Measurements from ENCODE around the gene MT1A.

Gene MT1A

GRCh38 chr16:56631197-56631596 is 7.3 kb upstream of the MT1A start:
- no peaks in the 10 kb centered on the region for H3K79me2 ChIP-seq (ENCODE audit: insufficient read depth, low read length)
- no peaks in the 10 kb centered on the region for H4K20me1 ChIP-seq (ENCODE audit: insufficient read depth, low read length)
- peaks cover 25% of the 10 kb centered on the region for H3K27me3 ChIP-seq (ENCODE audit: insufficient read depth, low read length, poor library complexity)

GRCh38 chr16:56631832-56632155 is 6.7 kb upstream of the MT1A start:
- no peaks in the 10 kb centered on the region for H3K4me1 ChIP-seq (ENCODE audit: insufficient read depth, low read length)
- DNase-seq (no peak), ATAC-seq (ENCODE audit: insufficient read depth, low read depth) (no peak)
- H4K20me1 ChIP-seq (ENCODE audit: insufficient read depth, low read length), result no peaks in the 10 kb centered on the region
- no peak overlapping the region for H3K4me2 ChIP-seq (ENCODE audit: insufficient read depth, low read length)
- H3K9ac ChIP-seq (ENCODE audit: low read depth, low read length), result no peak overlapping the region
- no peak overlapping the region for H3K4me3 ChIP-seq (ENCODE audit: low read depth in 1 of 2, low read length in 2 of 2)
- no peak for TF ChIP-seq CTCF (IDR thresholded peaks at IDR 0.05; ENCODE audit: borderline replicate concordance, extremely low read depth, low read length, poor library complexity, severe bottlenecking)
- TF ChIP-seq EZH2 (IDR thresholded peaks at IDR 0.05; ENCODE audit: borderline replicate concordance, low read depth, low read length, severe bottlenecking), result no peak
- H3K27me3 ChIP-seq (ENCODE audit: insufficient read depth, low read length, poor library complexity), result peaks cover 26% of the 10 kb centered on the region
- no peak overlapping the region for H3K27ac ChIP-seq (ENCODE audit: low read length)
- no peak overlapping the region for H2AFZ ChIP-seq (ENCODE audit: low read depth, low read length)
- no peaks in the 10 kb centered on the region for H3K79me2 ChIP-seq (ENCODE audit: insufficient read depth, low read length)
- H3K9me3 ChIP-seq (ENCODE audit: insufficient read depth, low read length, severe bottlenecking), result no peaks in the 10 kb centered on the region
- H3K36me3 ChIP-seq (ENCODE audit: insufficient read depth, low read length), result no peaks in the 10 kb centered on the region

More at GRCh38 chr16:56631197-56631596, 7.3 kb upstream of the MT1A start:
- no peak overlapping the region for H3K4me3 ChIP-seq (ENCODE audit: low read depth in 1 of 2, low read length in 2 of 2)
- H3K4me1 ChIP-seq (ENCODE audit: insufficient read depth, low read length), result no peaks in the 10 kb centered on the region
- no peaks in the 10 kb centered on the region for H3K9me3 ChIP-seq (ENCODE audit: insufficient read depth, low read length, severe bottlenecking)
- no peak for ATAC-seq (ENCODE audit: insufficient read depth, low read depth)
- H3K36me3 ChIP-seq (ENCODE audit: insufficient read depth, low read length), result no peaks in the 10 kb centered on the region
- no peak for DNase-seq
- no peak overlapping the region for H3K9ac ChIP-seq (ENCODE audit: low read depth, low read length)
- H3K4me2 ChIP-seq (ENCODE audit: insufficient read depth, low read length), result no peak overlapping the region
- no peak overlapping the region for H3K27ac ChIP-seq (ENCODE audit: low read length)
- TF ChIP-seq EZH2 (IDR thresholded peaks at IDR 0.05; ENCODE audit: borderline replicate concordance, low read depth, low read length, severe bottlenecking) (no peak), CTCF (IDR thresholded peaks at IDR 0.05; ENCODE audit: borderline replicate concordance, extremely low read depth, low read length, poor library complexity, severe bottlenecking) (no peak)
- no peak overlapping the region for H2AFZ ChIP-seq (ENCODE audit: low read depth, low read length)

DNA sequence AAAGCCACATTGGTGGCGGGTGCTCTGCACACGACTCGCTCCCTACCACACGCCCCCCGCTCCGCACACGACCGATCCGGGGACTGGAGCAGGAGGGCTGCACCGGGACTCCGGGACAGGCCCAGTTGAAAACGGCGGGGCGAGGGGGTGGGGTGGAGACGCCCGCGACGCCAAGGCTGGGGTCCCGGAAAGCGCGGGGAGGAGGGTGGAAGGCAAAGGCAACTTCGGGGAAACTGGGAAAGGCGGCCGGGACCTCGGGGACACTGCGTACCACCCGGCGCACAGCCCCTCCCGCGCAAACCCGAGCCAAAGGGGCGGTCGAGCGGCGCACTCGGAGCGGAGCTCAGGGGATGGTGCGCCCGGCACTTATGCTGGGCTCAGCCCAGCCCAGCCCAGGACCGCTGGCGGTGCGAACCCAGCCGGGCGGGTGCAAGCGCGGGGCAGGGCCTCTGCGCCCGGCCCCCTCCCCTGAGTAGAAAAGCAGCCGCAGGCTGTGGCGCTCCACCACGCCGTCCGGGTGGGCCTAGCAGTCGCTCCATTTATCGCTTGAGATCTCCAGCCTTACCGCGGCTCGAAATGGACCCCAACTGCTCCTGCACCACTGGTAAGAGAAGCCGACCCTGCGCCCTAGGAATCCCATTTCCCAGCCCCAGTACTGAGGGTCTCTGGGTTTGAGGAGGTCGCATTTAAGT is 6.2 kb upstream of the MT1A start, which contains the start of gene MT1M:
Gene MT1M, plus strand, starts transcription at position 504 of the 692 bp plus-strand sequence. Its CDS starts 73 bp downstream, at position 577.
- no peaks in the 10 kb centered on the region for H3K79me2 ChIP-seq (ENCODE audit: insufficient read depth, low read length)
- no peak for ATAC-seq (ENCODE audit: insufficient read depth, low read depth)
- no peak within 1 kb of the TSS for H2AFZ ChIP-seq (ENCODE audit: low read depth, low read length)
- no peak within 1 kb of the TSS for H3K4me2 ChIP-seq (ENCODE audit: insufficient read depth, low read length)
- no peaks in the 10 kb centered on the region for H3K4me1 ChIP-seq (ENCODE audit: insufficient read depth, low read length)
- no peak within 1 kb of the TSS for H3K27ac ChIP-seq (ENCODE audit: low read length)
- H3K36me3 ChIP-seq (ENCODE audit: insufficient read depth, low read length), result no peaks in the 10 kb centered on the region
- H4K20me1 ChIP-seq (ENCODE audit: insufficient read depth, low read length), result no peaks in the 10 kb centered on the region
- H3K4me3 ChIP-seq (ENCODE audit: low read depth in 1 of 2, low read length in 2 of 2), result no peak within 1 kb of the TSS
- no peak for TF ChIP-seq EZH2 (IDR thresholded peaks at IDR 0.05; ENCODE audit: borderline replicate concordance, low read depth, low read length, severe bottlenecking)
- TF ChIP-seq CTCF (IDR thresholded peaks at IDR 0.05; ENCODE audit: borderline replicate concordance, extremely low read depth, low read length, poor library complexity, severe bottlenecking), result no peak
- H3K9ac ChIP-seq (ENCODE audit: low read depth, low read length), result no peak within 1 kb of the TSS
- DNase-seq, result no peak
- no peaks in the 10 kb centered on the region for H3K9me3 ChIP-seq (ENCODE audit: insufficient read depth, low read length, severe bottlenecking)
- H3K27me3 ChIP-seq (ENCODE audit: insufficient read depth, low read length, poor library complexity), result peaks cover 27% of the 10 kb centered on the region
